A549 treated with Mapracorat at 1 μM for 4 hours (cell line): ENCODE data around the gene CCDC190. TPM values are rescaled to one million over a fixed set of nuclear protein-coding genes. Genes with fewer than 3 reads are reported as not detected.

Experiments used
- total RNA-seq: library from RNA; stranded (reverse); fragments of 200-300 nt; extraction: Qiagen RNA extraction; gene quantifications from 5 replicates; pipeline ENCODE4 v1.2.3, GENCODE V29; 2022

CCDC190 gene
- not detected in 5 replicates for total RNA-seq

GRCh38 chr1:162861101-162861500 lies at the start of gene CCDC190:
CCDC190 (minus strand) TSS chr1:162861175; CDS start chr1:162859646, 1,529 bp downstream.

Other genes starting within 250 kb of the CCDC190 start
- gene DDR2, start 228.7 kb downstream of the CCDC190 start, total RNA-seq: 0.21 to 0.57 TPM (median 0.41 TPM) in 5 replicates
- 8.0 to 11.3 TPM (median 8.8 TPM) in 5 replicates for gene HSD17B7, start 70.5 kb downstream of the CCDC190 start, total RNA-seq
- gene RGS4, start 208.2 kb upstream of the CCDC190 start, total RNA-seq: not detected in 5 replicates